Neuron (in vitro differentiated cells): ENCODE measurements around the gene LRRTM4.
"Not testable (repeated sequence)": the region's sequence is repeated elsewhere in the genome, so short reads cannot be mapped to it uniquely, and the experiment has no call there.

Experiments
- H2AFZ ChIP-seq: one replicate; pipeline ENCODE4 v1.6.1; 2013; ENCODE audit warnings: low read depth, mild to moderate bottlenecking, inconsistent platforms, low read length, moderate library complexity
- H3K27me3 ChIP-seq: one replicate; pipeline ENCODE4 v1.6.1; 2013; ENCODE audit warnings: low read length; ENCODE audit not compliant: insufficient read depth
- H3K36me3 ChIP-seq: one replicate; pipeline ENCODE4 v1.6.1; 2013; ENCODE audit warnings: low read length; ENCODE audit not compliant: insufficient read depth
- H3K4me1 ChIP-seq: one replicate; pipeline ENCODE4 v1.6.1; 2013; ENCODE audit warnings: low read length; ENCODE audit not compliant: insufficient read depth
- H3K4me3 ChIP-seq: 2 replicates; pipeline ENCODE4 v1.5.1; 2013; ENCODE audit warnings: mild to moderate bottlenecking, low read length, moderate library complexity
- H3K9me3 ChIP-seq: one replicate; pipeline ENCODE4 v1.6.1; 2013; ENCODE audit warnings: low read length

The LRRTM4 gene

GRCh38 chr2:76731157-76731556 is 791.0 kb downstream of the LRRTM4 start:
- Histone ChIP-seq H2AFZ (no peak overlapping the region), H3K36me3 (no peaks in the 10 kb centered on the region), H3K4me3 (no peak overlapping the region), H3K4me1 (no peaks in the 10 kb centered on the region), H3K9me3 (no peaks in the 10 kb centered on the region), H3K27me3 (no peaks in the 10 kb centered on the region)

- Histone ChIP-seq H2AFZ (no peak overlapping the region), H3K27me3 (no peaks in the 10 kb centered on the region), H3K36me3 (no peaks in the 10 kb centered on the region), H3K4me3 (no peak overlapping the region), H3K4me1 (no peaks in the 10 kb centered on the region), H3K9me3 (no peaks in the 10 kb centered on the region)
Measured at GRCh38 chr2:76730021-76730420, 792.2 kb downstream of the LRRTM4 start.

- no peaks in the 10 kb centered on the region for H3K9me3 ChIP-seq
- no peaks in the 10 kb centered on the region for H3K4me1 ChIP-seq
- H3K36me3 ChIP-seq: no peaks in the 10 kb centered on the region
- H3K27me3 ChIP-seq: no peaks in the 10 kb centered on the region
- no peak overlapping the region for H3K4me3 ChIP-seq
- H2AFZ ChIP-seq: no peak overlapping the region
Measured at GRCh38 chr2:76721226-76721625, 801.0 kb downstream of the LRRTM4 start.

GRCh38 chr2:76713312-76713711 is 808.9 kb downstream of the LRRTM4 start:
- H3K27me3 ChIP-seq: no peaks in the 10 kb centered on the region
- no peak overlapping the region for H3K4me3 ChIP-seq
- no peaks in the 10 kb centered on the region for H3K4me1 ChIP-seq
- H3K9me3 ChIP-seq: no peaks in the 10 kb centered on the region
- H3K36me3 ChIP-seq: no peaks in the 10 kb centered on the region
- no peak overlapping the region for H2AFZ ChIP-seq

GRCh38 chr2:76711490-76711889 is 810.7 kb downstream of the LRRTM4 start:
- H3K4me3 ChIP-seq: no peak overlapping the region

GRCh38 chr2:76700894-76701293 is 821.3 kb downstream of the LRRTM4 start:
- no peaks in the 10 kb centered on the region for H3K36me3 ChIP-seq
- no peaks in the 10 kb centered on the region for H3K9me3 ChIP-seq
- no peaks in the 10 kb centered on the region for H3K4me1 ChIP-seq
- H3K27me3 ChIP-seq: no peaks in the 10 kb centered on the region
- H3K4me3 ChIP-seq: no peak overlapping the region
- H2AFZ ChIP-seq: no peak overlapping the region

More at GRCh38 chr2:76711490-76711889, 810.7 kb downstream of the LRRTM4 start:
- H3K9me3 ChIP-seq: no peaks in the 10 kb centered on the region
- no peaks in the 10 kb centered on the region for H3K36me3 ChIP-seq
- no peaks in the 10 kb centered on the region for H3K27me3 ChIP-seq
- no peaks in the 10 kb centered on the region for H3K4me1 ChIP-seq
- no peak overlapping the region for H2AFZ ChIP-seq

- H3K9me3 ChIP-seq, H3K4me3 ChIP-seq, H2AFZ ChIP-seq, H3K4me1 ChIP-seq, H3K36me3 ChIP-seq, H3K27me3 ChIP-seq: not testable (repeated sequence)
Measured at GRCh38 chr2:76697998-76698713, 824.0 kb downstream of the LRRTM4 start.
